Dendritic cell treated with granulocyte-macrophage colony-stimulating factor and Interleukin-4, amounts not matched to agents 40 ng/mL and 50 ng/mL, for 4 days (primary cell): ENCODE measurements around the gene EDIL3.

Experiments used
- H3K27ac Mint-ChIP-seq: one replicate; pipeline ENCODE4 v1.8.0; 2022; ENCODE audit warnings: mild to moderate bottlenecking, mixed read lengths
- H3K27me3 Mint-ChIP-seq: one replicate; pipeline ENCODE4 v1.8.0; 2022; ENCODE audit warnings: mild to moderate bottlenecking, mixed read lengths
- H3K36me3 Mint-ChIP-seq: one replicate; pipeline ENCODE4 v1.8.0; 2022; ENCODE audit warnings: low read depth, mixed read lengths
- H3K4me1 Mint-ChIP-seq: one replicate; pipeline ENCODE4 v1.8.0; 2022; ENCODE audit warnings: low read depth, mixed read lengths
- H3K4me3 Mint-ChIP-seq: one replicate; pipeline ENCODE4 v1.8.0; 2022; ENCODE audit warnings: mild to moderate bottlenecking, moderate library complexity, mixed read lengths
- H3K9me3 Mint-ChIP-seq: one replicate; pipeline ENCODE4 v1.8.0; 2022; ENCODE audit warnings: mixed read lengths
- intact Hi-C: fragments of 100-400 bp; cut with micrococcal nuclease; formaldehyde crosslinking; loops from one replicate; pipeline ENCODE4 v1.15.0; 2022

EDIL3 gene

DNA sequence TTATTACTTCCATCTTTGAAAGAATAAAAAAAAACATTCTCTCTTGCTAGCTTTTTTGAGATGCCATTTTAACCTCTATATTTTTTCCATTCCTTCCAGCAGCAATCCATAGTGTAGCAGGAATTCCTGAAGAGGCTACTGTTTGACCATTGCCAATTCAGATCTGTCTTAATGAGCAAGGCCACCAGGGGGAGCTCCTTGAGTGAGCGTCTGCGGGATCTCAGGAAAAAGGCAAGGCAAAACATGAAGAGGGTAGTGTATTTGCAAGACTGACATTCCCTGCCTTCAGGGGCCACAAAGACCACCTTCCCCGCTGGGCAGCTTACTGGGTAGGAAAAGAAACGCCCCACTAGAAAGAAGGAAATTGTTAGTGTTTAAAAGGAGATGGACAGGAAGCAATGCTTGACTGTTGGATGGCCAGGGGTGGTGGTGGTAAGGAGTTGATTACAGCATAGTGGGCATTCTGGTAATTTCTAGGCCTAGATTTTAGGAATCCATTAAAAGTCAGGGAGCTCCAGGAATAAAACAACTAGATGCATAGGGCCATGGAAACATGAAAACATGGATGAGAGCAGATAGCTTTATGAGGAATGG is 457.4 kb downstream of the EDIL3 start:
- intact Hi-C loops, result loop anchor here (10.0 kb wide), 2 partner anchors 212 to 1128 kb away; no protein-coding TSS in a partner anchor
- Mint-ChIP-seq H3K4me1 (no peaks in the 10 kb centered on the region), H3K27me3 (no peaks in the 10 kb centered on the region), H3K9me3 (peaks cover 2% of the 10 kb centered on the region), H3K4me3 (no peak overlapping the region), H3K27ac (no peak overlapping the region), H3K36me3 (no peaks in the 10 kb centered on the region)

DNA sequence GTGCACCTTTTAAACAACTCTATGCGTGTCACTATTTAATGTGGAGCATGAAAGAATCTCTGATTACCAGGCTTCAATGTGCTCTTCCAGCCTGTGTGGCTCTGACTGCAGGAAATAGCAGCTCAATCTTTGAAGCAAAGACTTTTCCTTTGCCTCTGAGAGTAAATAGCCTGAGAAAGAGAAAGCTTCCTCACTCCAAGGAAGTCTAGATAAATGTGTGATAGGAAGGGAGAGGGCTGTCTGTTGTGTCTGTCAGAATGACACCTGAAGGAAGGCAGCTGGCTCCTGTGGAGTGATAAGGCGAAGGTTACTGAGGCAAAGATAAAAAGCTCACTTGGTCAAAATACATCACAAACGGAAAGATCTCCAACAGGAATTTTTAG is 458.7 kb downstream of the EDIL3 start:
- intact Hi-C loops, result loop anchor here (10.0 kb wide), 2 partner anchors 211 to 1129 kb away; no protein-coding TSS in a partner anchor
- no peaks in the 10 kb centered on the region for H3K9me3 Mint-ChIP-seq
- no peak overlapping the region for H3K4me3 Mint-ChIP-seq
- H3K36me3 Mint-ChIP-seq, result no peaks in the 10 kb centered on the region
- no peaks in the 10 kb centered on the region for H3K27me3 Mint-ChIP-seq
- H3K27ac Mint-ChIP-seq, result no peak overlapping the region
- H3K4me1 Mint-ChIP-seq, result no peaks in the 10 kb centered on the region

DNA sequence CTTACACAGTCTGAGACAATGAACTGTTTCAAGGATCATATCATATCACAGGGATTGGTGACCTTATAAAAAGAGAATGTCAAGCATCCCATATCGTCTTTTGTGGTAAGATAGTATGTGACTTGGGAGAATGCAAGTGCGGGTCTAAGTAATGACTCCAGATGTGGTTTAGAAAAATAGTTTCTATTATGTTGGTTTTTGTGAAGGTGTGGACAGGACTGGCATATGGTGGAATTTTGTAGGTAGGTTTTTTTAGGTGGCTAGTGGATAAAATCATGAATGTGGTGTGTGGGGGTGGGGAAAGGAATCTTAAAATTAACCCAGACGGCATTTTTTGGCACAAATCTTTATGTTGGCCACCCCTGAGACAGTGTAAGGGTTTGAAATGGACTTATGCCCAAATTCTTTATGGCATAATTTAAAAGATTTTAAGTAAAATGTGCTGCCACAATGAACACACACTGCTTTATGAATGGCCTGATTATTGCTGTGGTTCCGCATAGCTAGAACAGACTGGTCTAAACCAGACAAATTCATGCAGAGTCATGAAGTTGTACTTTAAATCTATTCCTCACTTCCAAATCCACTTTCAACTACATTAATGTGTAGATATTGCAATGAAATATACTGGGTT is 459.2 kb downstream of the EDIL3 start:
- H3K4me3 Mint-ChIP-seq, result no peak overlapping the region
- no peaks in the 10 kb centered on the region for H3K36me3 Mint-ChIP-seq
- intact Hi-C loops, result loop anchor here (10.0 kb wide), 2 partner anchors 211 to 1129 kb away; no protein-coding TSS in a partner anchor
- no peaks in the 10 kb centered on the region for H3K27me3 Mint-ChIP-seq
- no peaks in the 10 kb centered on the region for H3K4me1 Mint-ChIP-seq
- no peak overlapping the region for H3K27ac Mint-ChIP-seq
- no peaks in the 10 kb centered on the region for H3K9me3 Mint-ChIP-seq

DNA sequence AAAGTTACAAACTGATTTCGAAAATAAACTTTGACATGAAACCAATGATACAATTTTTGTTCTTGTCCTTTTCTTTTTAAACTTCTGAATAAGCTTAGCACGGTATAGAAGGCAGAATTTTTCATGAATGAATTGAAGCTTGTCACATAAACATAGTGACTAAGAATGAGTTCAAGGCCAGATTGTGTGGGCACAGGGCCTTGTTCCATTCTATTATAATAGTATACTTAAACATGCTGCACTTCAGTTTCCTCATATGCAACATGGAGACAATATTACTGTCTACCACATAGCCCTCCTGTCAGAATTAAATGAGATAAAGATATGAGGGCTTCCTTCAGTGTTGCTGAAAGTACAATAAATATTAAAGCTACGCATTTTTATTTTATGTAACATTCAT is 459.8 kb downstream of the EDIL3 start:
- Mint-ChIP-seq H3K9me3 (no peaks in the 10 kb centered on the region), H3K36me3 (no peaks in the 10 kb centered on the region), H3K4me1 (no peaks in the 10 kb centered on the region), H3K27me3 (no peaks in the 10 kb centered on the region), H3K4me3 (no peak overlapping the region), H3K27ac (no peak overlapping the region)
- intact Hi-C loops, result loop anchor here (10.0 kb wide), 2 partner anchors 210 to 1130 kb away; no protein-coding TSS in a partner anchor

DNA sequence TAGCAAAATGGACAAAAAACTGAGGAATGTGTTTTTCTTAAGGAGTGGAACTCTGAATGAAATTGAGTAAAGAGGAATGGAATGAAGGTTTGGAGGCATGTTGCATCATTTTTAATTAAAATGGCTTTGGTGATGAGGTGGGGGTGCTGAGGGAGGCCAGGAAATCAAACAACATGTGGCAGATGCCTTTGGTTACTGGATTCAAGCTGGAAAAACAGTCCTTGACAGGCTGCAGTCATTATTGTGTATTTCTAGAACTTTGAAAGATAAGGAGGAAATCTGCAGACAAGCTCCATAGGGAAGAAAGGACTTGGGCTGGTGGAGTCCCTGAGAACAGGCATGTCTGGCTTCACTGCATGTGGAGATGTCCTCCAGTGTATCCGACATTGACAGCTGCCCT is 460.5 kb downstream of the EDIL3 start:
- intact Hi-C loops, result loop anchor here (10.0 kb wide), 2 partner anchors 209 to 1131 kb away; no protein-coding TSS in a partner anchor
- Mint-ChIP-seq H3K27me3 (no peaks in the 10 kb centered on the region), H3K4me3 (no peak overlapping the region), H3K27ac (no peak overlapping the region), H3K36me3 (no peaks in the 10 kb centered on the region), H3K9me3 (peaks cover 4% of the 10 kb centered on the region), H3K4me1 (peaks cover 4% of the 10 kb centered on the region)

DNA sequence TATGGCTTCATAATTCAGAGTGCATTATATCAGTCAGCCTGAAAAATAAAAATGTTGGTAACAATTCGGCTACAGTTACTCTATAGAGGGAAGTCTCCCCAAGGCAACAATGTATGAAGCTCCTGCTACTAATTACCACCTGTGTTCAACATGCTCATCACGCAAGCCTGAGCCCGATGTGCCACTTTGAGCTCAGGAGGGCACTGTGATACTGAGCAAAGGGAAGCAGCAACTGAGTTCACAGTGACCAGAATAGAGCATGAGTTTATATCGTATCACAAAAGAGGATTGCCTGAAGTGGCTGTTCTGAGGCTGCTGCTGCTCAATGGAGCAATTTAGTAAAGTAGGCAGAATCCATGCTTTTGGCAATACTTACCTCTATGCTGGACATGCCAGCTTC is 462.0 kb downstream of the EDIL3 start:
- Mint-ChIP-seq H3K4me3 (no peak overlapping the region), H3K27me3 (no peaks in the 10 kb centered on the region), H3K27ac (no peak overlapping the region), H3K36me3 (no peaks in the 10 kb centered on the region), H3K4me1 (peaks cover 7% of the 10 kb centered on the region), H3K9me3 (peaks cover 7% of the 10 kb centered on the region)
- intact Hi-C loops, result loop anchor here (10.0 kb wide), 2 partner anchors 208 to 1132 kb away; no protein-coding TSS in a partner anchor

DNA sequence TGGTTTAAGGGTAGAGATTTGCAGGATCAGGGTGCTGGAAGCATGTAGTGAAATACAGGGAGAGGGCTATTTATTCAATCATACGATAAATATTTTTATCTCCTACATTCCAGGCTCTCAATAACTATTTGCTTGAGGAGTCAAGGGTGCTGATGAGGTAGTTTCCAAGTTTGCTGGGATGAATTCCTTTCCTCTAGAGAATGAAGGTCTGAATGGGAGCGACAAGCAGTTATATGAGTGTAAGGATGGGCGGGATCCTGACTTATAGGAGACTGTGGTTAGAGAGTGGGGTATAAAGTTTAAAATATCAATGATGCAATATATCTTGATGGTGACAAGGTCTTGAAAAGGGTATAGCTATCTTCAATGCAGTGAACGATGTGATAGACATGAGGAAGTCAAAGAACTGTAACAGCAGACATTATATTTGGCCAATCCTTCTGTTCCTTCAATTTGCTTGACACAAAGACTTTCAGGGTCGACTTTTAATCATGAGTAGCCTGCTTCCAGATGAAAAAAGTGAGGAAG is 462.9 kb downstream of the EDIL3 start:
- intact Hi-C loops, result loop anchor here (10.0 kb wide), 2 partner anchors 207 to 1133 kb away; no protein-coding TSS in a partner anchor
- H3K4me1 Mint-ChIP-seq, result peaks cover 7% of the 10 kb centered on the region
- H3K27me3 Mint-ChIP-seq, result no peaks in the 10 kb centered on the region
- no peak overlapping the region for H3K4me3 Mint-ChIP-seq
- no peak overlapping the region for H3K27ac Mint-ChIP-seq
- peaks cover 7% of the 10 kb centered on the region for H3K9me3 Mint-ChIP-seq
- no peaks in the 10 kb centered on the region for H3K36me3 Mint-ChIP-seq

DNA sequence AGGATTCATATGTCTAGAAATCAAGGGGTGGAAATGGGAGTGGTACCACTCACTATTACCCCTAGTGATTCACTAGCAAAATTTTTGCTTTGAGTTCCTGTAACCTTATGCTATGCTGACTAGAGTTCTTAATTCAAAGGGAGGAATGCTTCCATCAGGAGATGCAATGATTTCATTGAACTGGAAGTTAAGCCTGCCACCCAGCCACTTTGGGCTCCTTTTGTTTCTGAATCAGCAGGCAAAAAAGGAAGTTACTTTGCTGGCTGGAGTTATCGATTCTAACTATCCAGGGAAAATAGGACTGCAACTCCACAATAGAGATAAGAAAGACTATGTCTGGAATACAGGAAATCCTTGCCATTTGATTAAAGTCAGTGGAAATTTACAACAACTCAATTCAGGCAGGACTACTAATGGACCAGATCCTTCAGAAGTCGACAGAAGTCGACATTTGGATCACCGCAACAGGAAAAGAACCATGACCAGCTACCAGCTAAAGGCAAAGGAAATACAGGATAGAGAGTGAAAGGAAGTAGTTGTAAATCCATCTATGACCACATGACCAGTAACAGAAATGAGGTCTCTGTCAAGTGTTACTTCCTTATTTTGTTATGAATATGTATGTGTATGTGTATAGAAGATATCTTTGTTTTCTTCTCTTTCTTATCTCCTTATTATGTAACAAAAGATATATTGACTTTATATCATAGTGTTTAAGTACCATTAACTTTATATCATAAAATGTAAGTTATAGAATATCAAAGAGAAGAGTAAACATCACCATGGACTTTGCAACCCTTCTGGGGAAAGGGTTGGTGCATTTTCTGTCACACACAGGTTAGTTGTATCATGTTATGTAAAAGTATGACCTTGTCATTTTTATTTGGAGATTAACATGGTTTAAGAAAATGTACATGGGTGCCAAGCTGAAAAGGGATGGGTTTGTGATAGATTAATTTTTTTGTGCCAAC is 465.3 kb downstream of the EDIL3 start:
- no peaks in the 10 kb centered on the region for H3K27me3 Mint-ChIP-seq
- peaks cover 11% of the 10 kb centered on the region for H3K4me1 Mint-ChIP-seq
- H3K9me3 Mint-ChIP-seq, result peaks cover 7% of the 10 kb centered on the region
- no peak overlapping the region for H3K4me3 Mint-ChIP-seq
- intact Hi-C loops, result loop anchor here (10.0 kb wide), 2 partner anchors 205 to 1135 kb away; no protein-coding TSS in a partner anchor
- H3K27ac Mint-ChIP-seq, result no peak overlapping the region
- H3K36me3 Mint-ChIP-seq, result no peaks in the 10 kb centered on the region

DNA sequence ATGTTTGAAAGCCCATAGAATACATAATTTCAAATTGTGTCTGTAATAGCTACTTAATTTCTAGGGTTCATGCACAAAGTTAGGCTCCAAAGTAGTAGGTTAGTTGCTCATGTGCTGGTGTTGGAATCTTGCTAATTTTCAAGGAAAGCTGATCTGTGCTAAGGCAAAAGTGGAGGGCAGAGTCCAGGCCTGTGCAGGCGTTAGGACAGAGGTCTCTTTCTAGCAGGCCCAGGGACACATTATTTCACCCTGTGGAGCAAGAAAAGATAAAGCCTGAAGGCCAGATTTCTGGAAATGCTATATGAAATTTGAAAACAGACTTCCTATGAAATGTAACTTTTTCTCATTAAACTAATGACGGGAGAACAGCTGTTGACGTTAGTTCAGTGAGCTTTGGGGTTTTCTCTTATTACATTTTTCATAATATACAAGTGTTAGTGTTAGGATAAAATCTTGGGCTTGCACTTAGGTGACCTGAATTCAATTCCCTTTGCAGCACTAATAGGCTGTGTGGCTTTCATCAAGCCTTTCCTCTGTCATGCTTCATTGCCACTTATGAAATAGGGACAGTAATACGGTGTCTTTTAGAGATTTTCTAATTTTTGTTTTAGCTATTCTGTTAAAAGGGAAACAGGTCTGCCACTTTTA is 467.3 kb downstream of the EDIL3 start:
- H3K27me3 Mint-ChIP-seq, result no peaks in the 10 kb centered on the region
- H3K36me3 Mint-ChIP-seq, result no peaks in the 10 kb centered on the region
- intact Hi-C loops, result no loop called here
- H3K9me3 Mint-ChIP-seq, result peaks cover 7% of the 10 kb centered on the region
- H3K4me3 Mint-ChIP-seq, result no peak overlapping the region
- no peak overlapping the region for H3K27ac Mint-ChIP-seq
- H3K4me1 Mint-ChIP-seq, result peaks cover 14% of the 10 kb centered on the region

DNA sequence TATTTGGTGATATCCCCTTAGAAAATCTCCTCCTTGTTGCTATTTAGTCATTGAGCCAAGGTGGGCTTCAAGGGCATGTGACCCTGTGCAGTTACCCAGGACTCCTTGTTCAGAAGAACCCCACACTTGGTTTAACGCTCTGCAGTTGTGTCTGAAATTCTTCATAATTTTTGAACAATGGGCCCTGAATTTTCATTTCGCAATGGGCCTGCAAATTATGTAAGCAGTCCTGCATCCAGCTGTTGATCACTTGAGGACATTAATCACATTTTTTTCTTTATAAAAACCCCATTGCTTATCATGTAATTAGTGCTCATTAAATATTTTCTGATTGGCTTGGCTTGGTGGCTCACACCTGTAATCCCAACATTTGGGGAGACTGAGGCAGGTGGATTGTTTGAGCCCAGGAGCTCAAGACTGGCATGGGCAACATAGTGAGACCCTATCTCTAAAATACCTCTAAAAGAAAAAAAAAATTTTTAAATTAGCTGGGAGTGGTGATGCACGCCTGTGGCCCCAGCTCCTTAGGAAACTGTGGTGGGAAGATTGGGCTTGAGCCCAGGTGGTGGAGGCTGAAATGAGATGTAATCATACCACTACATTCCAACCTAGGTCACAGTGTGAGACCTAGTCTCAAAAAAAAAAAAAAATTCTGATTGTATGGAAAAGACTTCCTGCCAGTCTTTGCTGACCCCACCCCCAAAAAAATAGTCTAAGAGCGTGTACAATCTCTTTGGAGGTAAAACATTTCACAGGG is 469.8 kb downstream of the EDIL3 start:
- H3K27me3 Mint-ChIP-seq, result no peaks in the 10 kb centered on the region
- H3K9me3 Mint-ChIP-seq, result peaks cover 7% of the 10 kb centered on the region
- no peak overlapping the region for H3K4me3 Mint-ChIP-seq
- H3K4me1 Mint-ChIP-seq, result peaks cover 14% of the 10 kb centered on the region
- no peak overlapping the region for H3K27ac Mint-ChIP-seq
- H3K36me3 Mint-ChIP-seq, result no peaks in the 10 kb centered on the region
- intact Hi-C loops, result no loop called here

DNA sequence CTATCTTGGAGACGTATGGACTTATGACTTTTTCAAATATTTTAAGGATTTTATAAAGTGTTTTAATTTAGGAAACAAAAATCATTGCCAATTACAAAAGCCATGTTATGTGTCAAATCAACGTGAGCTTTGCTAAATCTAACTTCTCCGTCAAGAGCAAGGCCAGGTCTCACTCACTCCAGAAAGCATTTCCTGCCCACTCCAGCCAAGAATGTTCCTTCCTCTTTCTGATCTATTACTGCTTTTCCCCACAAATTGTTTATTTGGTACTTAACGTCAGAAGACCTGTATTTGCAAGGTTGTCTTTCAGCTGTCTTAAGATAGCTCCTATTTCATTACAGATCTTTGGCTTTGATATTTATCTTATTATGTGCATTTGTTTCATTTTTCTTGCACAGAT is 470.5 kb downstream of the EDIL3 start:
- Mint-ChIP-seq H3K4me3 (no peak overlapping the region), H3K27ac (no peak overlapping the region), H3K27me3 (no peaks in the 10 kb centered on the region), H3K4me1 (peaks cover 10% of the 10 kb centered on the region), H3K36me3 (no peaks in the 10 kb centered on the region), H3K9me3 (peaks cover 3% of the 10 kb centered on the region)
- intact Hi-C loops, result no loop called here

DNA sequence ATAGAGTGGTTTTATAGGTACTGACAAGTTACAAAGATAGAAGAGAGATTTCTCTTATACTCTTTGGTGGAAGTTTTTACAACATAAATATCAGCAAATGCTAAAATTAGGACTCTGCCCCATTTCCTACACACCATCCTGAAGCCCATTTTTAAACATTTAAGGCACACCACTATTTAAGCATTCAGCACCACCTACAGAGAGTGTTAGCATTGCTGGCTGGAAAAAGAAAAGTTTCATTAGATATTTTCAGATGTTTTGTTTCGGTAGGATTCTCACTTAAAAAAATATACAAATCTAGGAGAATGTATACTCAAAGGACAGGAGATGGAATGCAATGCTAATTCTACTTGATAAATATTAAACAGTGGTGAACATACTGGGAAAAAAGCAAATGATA is 471.1 kb downstream of the EDIL3 start:
- H3K4me1 Mint-ChIP-seq, result peaks cover 7% of the 10 kb centered on the region
- H3K27ac Mint-ChIP-seq, result no peak overlapping the region
- H3K36me3 Mint-ChIP-seq, result no peaks in the 10 kb centered on the region
- no peak overlapping the region for H3K4me3 Mint-ChIP-seq
- H3K27me3 Mint-ChIP-seq, result no peaks in the 10 kb centered on the region
- intact Hi-C loops, result no loop called here
- no peaks in the 10 kb centered on the region for H3K9me3 Mint-ChIP-seq
